Measurements from ENCODE around the gene SYMPK. TPM values are rescaled to one million over a fixed set of nuclear protein-coding genes. Genes with fewer than 3 reads are reported as not detected.
"Not testable (repeated sequence)": the region's sequence is repeated elsewhere in the genome, so short reads cannot be mapped to it uniquely, and the experiment has no call there.

The SYMPK gene
- total RNA-seq, 1 experiment from 2014 or later: 32.6 TPM

DNA sequence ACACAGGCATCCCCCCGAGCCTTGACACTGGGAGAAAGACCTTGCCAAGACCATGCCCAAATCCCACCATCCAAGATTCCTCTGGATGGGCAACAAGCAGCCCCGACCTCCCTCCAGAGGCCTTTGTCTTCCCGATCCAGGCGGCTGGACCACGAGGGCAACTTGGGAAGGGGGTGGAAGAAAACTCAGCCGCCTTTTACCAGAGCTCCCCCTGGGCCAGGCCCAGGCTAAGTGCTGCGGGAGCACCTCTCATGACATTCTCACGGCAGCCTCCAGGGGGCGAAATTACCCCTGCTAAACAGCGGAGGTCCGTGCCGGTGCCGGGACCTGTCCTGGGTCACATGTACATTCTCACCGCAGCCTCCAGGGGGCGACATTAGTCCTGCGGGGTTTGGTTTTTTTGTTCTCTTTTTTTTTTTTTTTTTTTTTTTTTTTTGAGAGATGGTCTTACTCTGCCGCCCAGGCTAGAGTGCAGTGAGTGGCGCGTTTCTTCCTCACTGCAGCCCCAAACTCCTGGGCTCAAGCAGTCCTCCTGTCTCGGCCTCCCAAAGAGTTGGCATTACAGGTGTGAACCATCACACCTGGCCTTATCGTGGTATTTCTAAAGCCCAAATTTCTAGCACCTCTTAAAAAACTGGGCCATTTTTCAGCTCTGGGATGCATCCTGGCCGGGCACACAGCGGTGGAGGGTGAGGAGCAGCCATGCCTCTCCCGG lies 45.8 kb downstream of the SYMPK start:
- no peaks in the 10 kb centered on the region for H3K27me3 ChIP-seq
- no peaks in the 10 kb centered on the region for H3K9me3 ChIP-seq (replicated peaks)
- peaks cover 11% of the 10 kb centered on the region; the same call in 1 of the 2 replicates for H3K4me1 ChIP-seq
- DNase-seq: peak; percentile 95 to 97
- H3K4me3 ChIP-seq: peak overlapping the region; percentile 56
- peaks cover 6% of the 10 kb centered on the region for H3K36me3 ChIP-seq
- peak overlapping the region; percentile 21; the same call in 1 of the 2 replicates for H3K27ac ChIP-seq

DNA sequence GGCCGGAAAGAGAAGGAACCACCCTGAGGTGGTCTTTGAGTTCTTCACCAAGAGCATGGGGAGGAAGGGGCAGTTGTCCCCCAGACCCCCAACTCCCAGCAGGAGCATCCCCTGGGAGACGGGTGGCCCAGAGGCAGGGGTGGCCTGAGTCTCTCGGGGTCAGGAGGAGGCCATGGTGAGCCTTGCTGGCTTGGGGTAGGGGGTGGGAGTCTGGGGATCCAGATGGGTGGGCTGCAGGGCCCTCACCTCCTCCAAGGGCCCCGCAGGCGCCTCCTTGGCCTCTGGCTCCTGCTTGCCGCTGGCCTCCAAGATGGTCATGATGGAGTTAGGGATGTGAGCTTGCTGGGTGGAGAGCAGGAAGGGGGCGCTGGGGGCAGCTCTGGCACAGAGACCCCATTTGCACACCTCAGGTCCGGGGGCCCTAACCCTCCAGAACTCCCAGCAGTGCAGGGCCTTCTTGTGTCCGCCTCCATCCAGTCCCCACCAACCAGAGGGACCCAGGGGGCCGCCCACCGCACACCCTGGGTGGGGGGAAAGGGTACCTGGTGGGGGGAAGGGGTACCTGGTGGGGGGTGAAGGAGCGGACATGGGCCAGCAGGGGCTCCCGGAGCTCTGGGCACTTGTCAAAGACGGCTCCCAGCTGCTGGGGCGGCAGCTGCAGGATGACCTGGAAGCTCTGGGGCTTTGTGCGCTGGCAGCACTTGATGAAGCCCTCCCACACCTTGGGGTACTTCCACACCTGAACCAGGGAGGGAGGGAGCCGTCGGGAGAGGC lies 46.5 kb downstream of the SYMPK start:
- Histone ChIP-seq H3K27ac (peak overlapping the region; percentile 21), H3K27me3 (no peaks in the 10 kb centered on the region), H3K4me3 (peak overlapping the region; percentile 56), H3K4me1 (peaks cover 11% of the 10 kb centered on the region; the same call in 1 of the 2 replicates), H3K9me3 (replicated peaks) (no peaks in the 10 kb centered on the region), H3K36me3 (peaks cover 6% of the 10 kb centered on the region; the same call in 1 of the 2 replicates)
- DNase-seq: no peak

DNA sequence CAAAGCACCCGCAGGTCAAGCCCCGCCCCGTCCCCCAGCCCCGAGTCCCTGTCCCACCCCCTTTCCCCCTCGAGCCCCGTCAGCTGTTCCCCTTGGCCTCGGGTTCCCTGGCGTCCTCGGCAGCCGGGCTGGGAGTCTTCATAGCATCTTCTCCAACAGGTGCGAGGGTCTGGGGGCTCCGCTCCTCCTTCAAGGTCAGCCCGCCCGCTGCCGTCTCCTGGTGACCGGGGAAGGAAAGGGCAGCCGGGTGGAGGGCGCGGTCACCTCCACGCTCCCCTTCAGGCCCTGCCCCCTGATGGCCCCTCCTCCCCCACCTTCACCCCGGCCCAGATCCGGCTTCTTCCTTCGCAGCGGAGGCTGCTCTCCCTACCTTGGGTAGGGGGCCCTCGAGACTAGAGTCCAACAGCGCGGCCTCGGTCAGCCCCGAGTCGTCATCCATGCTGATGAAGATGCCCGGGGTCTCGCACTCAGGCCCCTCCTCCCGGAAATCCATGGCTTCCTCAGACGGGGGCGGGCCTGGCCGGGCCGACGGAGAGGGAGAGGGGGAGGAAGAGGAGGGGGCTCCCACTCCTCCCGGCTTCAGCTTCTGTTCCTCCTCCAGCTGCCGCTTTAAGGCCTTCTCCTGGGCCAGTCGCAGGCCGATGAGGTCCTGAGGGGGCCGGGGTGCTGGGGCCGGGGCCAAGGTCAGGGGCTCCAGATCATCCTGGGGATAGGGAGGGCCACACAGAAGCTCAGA lies 47.3 kb downstream of the SYMPK start:
- H3K4me3 ChIP-seq: peak overlapping the region; percentile 56
- peaks cover 6% of the 10 kb centered on the region; the same call in 1 of the 2 replicates for H3K36me3 ChIP-seq
- peak overlapping the region; percentile 21 for H3K27ac ChIP-seq
- H3K4me1 ChIP-seq: peaks cover 11% of the 10 kb centered on the region; the same call in 1 of the 2 replicates
- H3K9me3 ChIP-seq (replicated peaks): no peaks in the 10 kb centered on the region
- no peaks in the 10 kb centered on the region for H3K27me3 ChIP-seq
- peak; percentile 43 to 54 for DNase-seq

DNA sequence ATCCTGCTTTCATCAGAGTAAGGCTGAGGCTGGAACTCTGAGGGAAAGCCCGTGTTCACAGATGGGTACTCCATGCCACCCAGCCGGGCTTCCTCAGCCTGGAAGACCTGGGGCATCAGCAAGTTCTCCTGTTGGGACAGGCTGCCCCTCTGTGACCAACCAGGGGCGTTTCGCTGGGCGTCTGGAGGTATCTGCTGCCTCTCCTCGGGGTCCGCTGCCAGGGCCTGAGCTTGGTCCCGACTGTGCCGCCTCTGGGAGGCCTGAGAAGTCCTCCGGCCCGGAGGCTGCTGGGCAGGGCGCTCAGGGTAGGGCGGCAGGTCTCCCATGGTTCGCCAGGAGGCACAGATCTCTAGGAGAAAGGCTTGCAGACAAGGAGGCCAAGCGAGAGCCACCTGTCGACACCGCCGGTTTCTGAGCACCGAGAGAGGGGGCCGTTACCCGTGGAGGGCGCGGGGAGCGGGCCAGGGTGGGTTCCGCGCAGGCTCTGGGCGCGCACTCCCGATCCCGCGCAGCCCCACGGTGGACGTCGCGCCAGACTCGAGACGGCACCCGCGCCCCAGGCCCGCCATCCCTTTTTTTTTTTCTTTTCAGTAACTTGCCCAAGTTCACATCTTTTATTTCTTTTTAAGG lies 48.0 kb downstream of the SYMPK start, which contains the start of gene RSPH6A:
RSPH6A (minus strand) TSS at position 458 of the 630 bp plus-strand sequence; CDS start at position 326, 132 bp downstream.
- DNase-seq: no peak
- Histone ChIP-seq H3K36me3 (peaks cover 2% of the 10 kb centered on the region; the same call in 1 of the 2 replicates), H3K4me3 (peak within 1 kb of the TSS; percentile 56), H3K4me1 (peaks cover 11% of the 10 kb centered on the region; the same call in 1 of the 2 replicates), H3K9me3 (replicated peaks) (no peaks in the 10 kb centered on the region), H3K27ac (peak within 1 kb of the TSS; percentile 21), H3K27me3 (no peaks in the 10 kb centered on the region)

DNA sequence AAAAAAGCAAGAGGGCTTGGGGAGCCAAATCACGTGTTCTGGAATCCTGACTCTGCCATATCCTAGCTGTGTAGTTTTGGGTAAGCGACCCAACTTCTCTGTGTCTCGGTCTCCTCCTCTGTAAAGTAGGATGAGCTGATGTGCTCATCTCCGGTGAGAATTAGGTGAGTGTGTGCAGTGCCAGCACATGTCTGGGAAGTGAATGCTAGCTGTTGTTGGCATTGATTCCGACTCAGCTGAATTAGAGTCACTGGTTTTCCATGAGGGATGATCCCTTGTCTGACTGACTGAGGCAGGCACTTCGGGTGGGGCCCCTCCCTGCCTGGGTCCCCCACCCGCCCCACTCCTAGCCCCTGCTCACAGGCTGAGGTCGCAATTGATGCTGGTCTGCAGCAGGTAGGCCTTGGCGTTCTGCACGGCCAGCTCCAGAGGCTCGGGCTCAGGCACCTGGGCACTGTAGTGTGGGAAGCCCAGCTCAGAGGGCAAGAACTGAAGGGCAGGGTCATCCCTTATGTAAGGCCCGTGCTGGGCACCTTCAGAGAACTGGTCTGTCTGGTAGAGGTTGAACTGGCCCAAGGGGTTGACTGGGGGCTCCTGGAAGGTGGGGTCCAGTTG lies 48.7 kb downstream of the SYMPK start:
- H3K9me3 ChIP-seq (replicated peaks): no peaks in the 10 kb centered on the region
- peaks cover 11% of the 10 kb centered on the region; the same call in 1 of the 2 replicates for H3K4me1 ChIP-seq
- no peaks in the 10 kb centered on the region for H3K27me3 ChIP-seq
- DNase-seq: no peak
- no peaks in the 10 kb centered on the region for H3K36me3 ChIP-seq
- H3K4me3 ChIP-seq: no peak overlapping the region
- H3K27ac ChIP-seq: no peak overlapping the region

DNA sequence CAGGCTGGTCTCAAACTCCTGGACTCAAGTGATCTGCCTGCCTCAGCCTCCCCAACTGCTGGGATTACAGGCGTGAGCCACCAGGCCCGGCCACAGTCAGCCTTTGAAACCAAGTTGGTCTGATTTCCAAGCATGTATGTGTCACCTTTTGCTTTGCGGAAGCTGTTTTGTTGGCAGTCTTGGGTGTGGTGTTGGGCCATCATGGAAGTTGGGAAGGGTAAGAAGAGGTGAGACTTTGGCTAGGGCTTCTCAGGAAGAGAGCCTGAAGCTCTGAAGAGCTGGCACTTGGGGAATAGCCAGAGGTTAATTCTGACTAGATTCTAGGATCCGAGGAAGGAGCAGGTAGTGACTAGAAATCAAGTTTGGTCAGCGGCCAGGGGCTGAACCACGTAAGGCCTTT lies 50.6 kb downstream of the SYMPK start:
- Histone ChIP-seq H3K36me3 (no peaks in the 10 kb centered on the region), H3K4me3 (no peak overlapping the region), H3K27ac (no peak overlapping the region), H3K9me3 (replicated peaks) (no peaks in the 10 kb centered on the region), H3K4me1 (peaks cover 6% of the 10 kb centered on the region; the same call in 1 of the 2 replicates), H3K27me3 (no peaks in the 10 kb centered on the region)
- no peak for DNase-seq

DNA sequence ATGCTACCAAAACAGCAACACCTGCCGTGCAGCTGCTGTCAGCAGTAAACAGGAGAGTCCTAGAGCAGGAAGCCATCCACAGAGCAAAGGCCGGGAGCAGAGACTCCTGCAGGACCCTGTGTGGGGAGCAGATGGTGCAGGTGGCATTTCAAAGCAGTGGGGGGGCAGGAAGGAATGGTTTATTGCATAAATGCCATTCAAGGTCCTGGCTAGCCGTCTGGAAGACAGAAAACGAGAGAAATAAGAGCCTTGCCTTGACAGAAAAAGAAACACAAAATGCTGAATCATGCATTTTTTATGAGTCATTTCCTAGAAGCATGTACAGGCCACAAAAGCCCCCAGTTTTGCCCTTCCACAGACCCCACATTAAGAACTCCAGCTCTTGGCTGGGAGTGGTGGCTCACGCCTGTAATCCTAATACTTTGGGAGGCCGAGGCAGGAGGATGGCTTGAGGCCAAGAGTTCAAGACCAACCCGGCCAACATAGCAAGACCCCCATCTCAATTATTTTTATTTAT lies 53.2 kb downstream of the SYMPK start:
- Histone ChIP-seq H3K4me1 (no peaks in the 10 kb centered on the region), H3K27me3 (no peaks in the 10 kb centered on the region)

DNA sequence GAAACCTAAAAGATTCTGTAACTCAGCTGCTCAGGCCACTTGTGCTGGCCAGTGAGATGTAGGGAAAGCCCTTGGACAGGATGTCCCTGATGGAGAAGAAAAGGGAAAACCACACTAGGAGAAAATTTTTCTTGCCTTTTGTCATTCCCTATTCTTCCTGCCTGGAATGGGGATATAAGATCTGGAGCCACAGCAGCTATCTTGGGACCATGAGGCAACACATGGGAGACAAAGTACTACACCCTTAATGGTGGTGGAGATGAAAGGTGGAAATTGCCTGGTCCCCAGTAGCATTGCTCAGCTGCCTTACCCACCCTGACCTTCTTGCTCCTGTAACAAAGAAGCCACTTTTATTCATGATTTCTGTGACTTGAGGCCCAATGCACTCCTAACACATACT lies 57.2 kb downstream of the SYMPK start:
- H3K9me3 ChIP-seq (replicated peaks): no peaks in the 10 kb centered on the region
- no peak overlapping the region for H3K27ac ChIP-seq
- 0 out of 2 replicates have a peak, but pooled peaks cover 4% of the 10 kb centered on the region for H3K27me3 ChIP-seq

More for the DNA sequence above, 53.2 kb downstream of the SYMPK start:
- Histone ChIP-seq H3K27ac (peak overlapping the region; percentile 19), H3K4me3 (no peak overlapping the region), H3K36me3 (no peaks in the 10 kb centered on the region), H3K9me3 (replicated peaks) (no peaks in the 10 kb centered on the region)
- peak; percentile 87 to 89 for DNase-seq

DNA sequence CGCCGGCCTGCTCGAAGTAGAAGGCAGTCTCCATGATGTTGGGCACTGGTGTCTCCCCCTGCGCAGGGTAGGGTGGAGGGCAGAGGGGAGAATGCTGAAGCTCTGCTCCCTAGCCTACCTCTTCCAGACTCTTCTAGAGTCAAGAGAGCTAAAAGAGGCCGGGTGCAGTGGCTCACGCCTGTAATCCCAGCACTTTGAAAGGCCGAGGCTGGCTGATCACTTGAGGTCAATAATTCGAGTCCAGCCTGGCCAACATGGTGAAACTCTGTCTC lies 58.1 kb downstream of the SYMPK start:
- DNase-seq: no peak
- Histone ChIP-seq H3K36me3 (no peaks in the 10 kb centered on the region), H3K4me1 (peaks cover 6% of the 10 kb centered on the region), H3K27ac (no peak overlapping the region), H3K9me3 (replicated peaks) (no peaks in the 10 kb centered on the region), H3K4me3 (no peak overlapping the region), H3K27me3 (0 out of 2 replicates have a peak, but pooled peaks cover 4% of the 10 kb centered on the region)

More for the DNA sequence above, 57.2 kb downstream of the SYMPK start:
- Histone ChIP-seq H3K4me1 (no peaks in the 10 kb centered on the region), H3K36me3 (no peaks in the 10 kb centered on the region), H3K4me3 (no peak overlapping the region)
- DNase-seq: no peak

DNA sequence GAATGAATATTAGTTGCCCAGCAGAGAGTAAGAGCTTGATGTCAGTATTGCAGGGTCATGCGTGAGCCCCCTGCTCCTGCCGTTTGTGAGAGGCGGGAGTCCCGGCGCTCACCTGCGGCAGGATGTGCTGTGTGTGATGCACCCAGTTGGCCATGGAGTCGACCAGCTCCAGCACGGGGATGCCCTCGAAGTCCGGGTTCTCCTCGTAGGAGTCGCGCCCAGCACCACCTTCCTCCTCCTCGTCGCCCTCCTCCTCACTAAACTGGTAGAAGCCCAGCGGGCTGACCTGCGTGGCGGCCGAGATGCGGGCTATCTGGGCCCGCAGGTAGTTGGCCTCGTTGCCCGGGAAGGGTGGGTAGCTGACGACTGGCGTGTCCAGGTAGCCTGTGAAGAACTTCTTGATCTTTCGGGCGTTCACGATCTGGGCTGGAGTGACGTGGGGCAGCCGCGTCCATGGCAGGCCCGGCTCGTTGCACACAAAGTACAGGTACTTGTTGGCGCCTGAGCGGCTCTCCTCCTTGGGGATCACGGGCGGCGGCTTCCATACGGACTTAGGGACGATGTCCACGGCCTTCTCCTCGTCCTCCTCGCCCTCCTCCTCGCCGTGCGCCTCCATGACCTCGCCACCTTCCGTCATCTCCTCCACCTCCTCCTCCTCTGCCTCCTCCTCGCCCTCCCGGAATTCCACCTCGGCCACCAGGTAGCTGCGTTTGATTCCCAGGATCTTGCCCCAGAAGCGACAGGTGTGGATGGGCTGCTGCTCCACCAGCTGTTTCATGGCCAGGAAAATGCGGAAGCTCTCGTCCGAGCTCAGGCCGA lies 58.6 kb downstream of the SYMPK start:
- H3K4me3 ChIP-seq: no peak overlapping the region
- no peaks in the 10 kb centered on the region for H3K9me3 ChIP-seq (replicated peaks)
- H3K27me3 ChIP-seq: 0 out of 2 replicates have a peak, but pooled peaks cover 4% of the 10 kb centered on the region
- H3K4me1 ChIP-seq: peaks cover 11% of the 10 kb centered on the region
- DNase-seq: no peak
- H3K27ac ChIP-seq: no peak overlapping the region
- H3K36me3 ChIP-seq: no peaks in the 10 kb centered on the region

DNA sequence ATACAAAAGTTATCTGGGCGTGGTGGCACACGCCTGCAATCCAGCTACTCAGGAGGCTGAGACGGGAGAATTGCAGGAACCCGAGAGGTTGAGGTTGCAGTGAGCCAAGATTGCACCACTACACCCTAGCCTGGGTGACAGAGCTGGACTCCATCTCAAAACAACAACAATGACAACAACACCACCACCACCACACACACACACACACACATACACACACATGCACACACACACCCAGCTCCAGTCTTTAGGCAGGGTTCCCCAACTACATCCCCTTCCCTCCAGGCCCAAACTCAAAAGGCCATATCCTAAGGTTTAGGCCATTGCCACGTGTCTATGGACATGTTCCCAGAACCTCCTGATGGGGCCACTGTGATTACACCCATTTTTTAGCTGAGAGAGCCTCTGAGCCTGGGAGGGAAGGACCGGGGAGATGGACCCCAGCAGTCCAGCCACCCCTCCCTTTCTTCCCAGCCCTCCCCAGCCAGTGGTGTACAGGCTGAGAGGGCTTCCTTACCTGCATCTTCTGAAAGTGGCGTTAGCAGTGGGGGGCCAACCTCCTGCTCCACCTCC lies 61.3 kb downstream of the SYMPK start:
- Histone ChIP-seq H3K27ac (no peak overlapping the region), H3K9me3 (replicated peaks) (no peaks in the 10 kb centered on the region), H3K27me3 (0 out of 2 replicates have a peak, but pooled peaks cover 4% of the 10 kb centered on the region), H3K4me3 (no peak overlapping the region), H3K4me1 (peaks cover 13% of the 10 kb centered on the region), H3K36me3 (no peaks in the 10 kb centered on the region)
- DNase-seq: no peak

DNA sequence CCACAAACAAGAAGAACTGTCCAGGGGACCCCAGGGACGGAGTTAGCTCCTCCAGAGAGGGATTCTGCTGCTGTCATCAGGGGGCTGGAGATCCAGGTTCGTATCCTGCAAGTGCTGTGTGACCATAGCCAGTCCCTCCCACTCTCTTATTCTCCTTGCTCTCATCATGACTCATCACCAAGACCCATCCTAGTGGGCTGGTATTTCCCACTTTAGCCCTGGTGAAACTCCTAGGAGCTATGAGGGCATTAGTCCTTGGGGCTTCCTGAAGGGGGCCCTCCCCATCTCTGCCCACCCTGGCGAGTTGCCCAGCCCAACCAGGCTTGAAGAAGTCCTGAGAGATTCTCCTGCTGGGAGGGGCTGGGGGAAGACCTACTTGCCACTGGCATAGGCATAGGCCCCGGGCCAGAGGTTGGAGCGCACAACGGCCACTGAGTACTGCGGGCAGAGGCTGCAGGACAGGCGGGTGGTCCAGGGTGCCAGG lies 62.8 kb downstream of the SYMPK start:
- Histone ChIP-seq H3K36me3 (no peaks in the 10 kb centered on the region), H3K27ac (no peak overlapping the region), H3K4me1 (peaks cover 13% of the 10 kb centered on the region), H3K9me3 (replicated peaks) (no peaks in the 10 kb centered on the region), H3K27me3 (0 out of 2 replicates have a peak, but pooled peaks cover 4% of the 10 kb centered on the region), H3K4me3 (no peak overlapping the region)
- DNase-seq: peak in 1 of 2 experiments; percentile 42

DNA sequence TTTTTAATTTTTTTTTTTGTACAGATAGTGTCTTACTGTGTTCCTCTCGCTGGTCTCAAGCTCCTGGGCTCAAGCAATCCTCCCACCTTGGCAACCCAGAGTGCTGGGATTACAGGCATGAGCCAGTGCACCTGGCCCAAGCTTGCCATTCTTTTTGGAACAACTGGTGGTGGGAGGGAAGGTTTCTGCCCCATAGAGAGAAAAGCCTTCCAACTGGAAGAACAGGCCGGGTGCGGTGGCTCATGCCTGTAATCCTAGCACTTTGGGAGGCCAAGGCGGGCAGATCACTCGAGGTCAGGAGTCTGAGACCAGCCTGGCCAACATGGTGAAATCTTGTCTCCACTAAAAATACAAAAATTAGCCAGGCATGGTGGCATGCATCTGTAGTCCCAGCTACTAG lies 63.4 kb downstream of the SYMPK start:
- H3K4me1 ChIP-seq: peaks cover 16% of the 10 kb centered on the region
- not testable (repeated sequence) for H3K4me3 ChIP-seq; H3K36me3 ChIP-seq; H3K27ac ChIP-seq; H3K9me3 ChIP-seq (replicated peaks); H3K27me3 ChIP-seq
- peak in 1 of 2 experiments; percentile 52 for DNase-seq
